NCI-H510A (cell line): ENCODE data around the gene HOXA6.

Experiments
- DNase-seq: peaks from one replicate; lab custom pipeline; 2025; lab: John Stamatoyannopoulos, UW

The HOXA6 gene

GRCh38 chr7:27184337-27185012 is 36.9 kb upstream of the HOXA6 start:
- peak; percentile 24 for DNase-seq

- DNase-seq = no peak
Observed at GRCh38 chr7:27183682-27184336, 36.2 kb upstream of the HOXA6 start.

- DNase-seq = no peak
Observed at GRCh38 chr7:27182861-27183681, 35.5 kb upstream of the HOXA6 start.

GRCh38 chr7:27182285-27182841 is 34.8 kb upstream of the HOXA6 start:
- no peak for DNase-seq

- DNase-seq = no peak
Observed at GRCh38 chr7:27181795-27182275, 34.3 kb upstream of the HOXA6 start.

- no peak for DNase-seq
Observed at GRCh38 chr7:27180431-27181420, 33.2 kb upstream of the HOXA6 start.

GRCh38 chr7:27179503-27180430 is 32.2 kb upstream of the HOXA6 start:
- peak; percentile 49 for DNase-seq

- no peak for DNase-seq
Observed at GRCh38 chr7:27179030-27179429, 31.5 kb upstream of the HOXA6 start.

GRCh38 chr7:27178366-27178765 is 30.8 kb upstream of the HOXA6 start:
- no peak for DNase-seq

- no peak for DNase-seq
Observed at GRCh38 chr7:27177795-27178320, 30.3 kb upstream of the HOXA6 start.

- DNase-seq = no peak
Observed at GRCh38 chr7:27176962-27177794, 29.6 kb upstream of the HOXA6 start.

GRCh38 chr7:27176524-27176845 is 28.9 kb upstream of the HOXA6 start:
- no peak for DNase-seq

GRCh38 chr7:27175626-27176523 is 28.3 kb upstream of the HOXA6 start:
- DNase-seq = no peak

GRCh38 chr7:27174874-27175625 is 27.5 kb upstream of the HOXA6 start:
- peak; percentile 75 for DNase-seq

- no peak for DNase-seq
Observed at GRCh38 chr7:27173956-27174873, 26.6 kb upstream of the HOXA6 start, which contains the start of gene HOXA10. Gene HOXA10, minus strand, starts transcription at chr7:27174320. Its CDS starts 14 bp downstream, at chr7:27174306.

GRCh38 chr7:27173511-27173955 is 26.0 kb upstream of the HOXA6 start:
- DNase-seq = peak; percentile 44
